Activated CD8-positive, alpha-beta memory T cell treated with anti-CD3 and anti-CD28 coated beads for 36 hours (primary cell): ENCODE measurements around the gene MED13L. TPM values are rescaled to one million over a fixed set of nuclear protein-coding genes. Genes with fewer than 3 reads are reported as not detected.

Experiments
- CTCF ChIA-PET: fragments of 350-600 bp; sonication (Branson Sonifier 250); formaldehyde crosslinking; loops from one replicate; lab custom pipeline; 2021; ENCODE audit warnings: antibody characterized with exemption; lab: Charles Lee
- POLR2A ChIA-PET: fragments of 350-600 bp; sonication (Branson Sonifier 250); formaldehyde crosslinking; loops from one replicate; lab custom pipeline; 2021; ENCODE audit warnings: antibody characterized with exemption; lab: Charles Lee
- total RNA-seq, 2 experiments: library from RNA; stranded (reverse); gene quantifications; one replicate each; pipeline ENCODE4 v1.2.3, GENCODE V29; 2021

The MED13L gene
- total RNA-seq, 2 experiments from 2014 or later = 39.4 to 42.8 TPM

DNA sequence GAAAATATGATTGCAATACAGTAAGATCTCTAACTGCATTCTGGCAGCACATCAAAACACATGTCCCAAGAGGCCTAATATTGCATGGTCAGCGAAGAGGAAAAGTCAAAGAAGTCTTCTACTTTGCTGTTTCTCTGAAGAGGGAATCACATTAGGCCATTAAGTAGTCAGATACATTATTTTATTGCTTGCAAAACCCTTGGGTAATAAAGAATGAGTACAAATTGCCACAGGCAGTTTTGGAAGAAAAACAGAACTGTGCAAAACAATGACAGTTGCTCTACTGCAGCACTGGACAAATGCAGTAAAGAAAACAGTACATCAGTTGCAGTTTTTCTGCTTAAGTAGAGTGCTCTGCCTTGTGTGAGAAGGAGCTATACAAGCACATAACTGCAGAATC lies 211.9 kb downstream of the MED13L start:
- ChIA-PET CTCF (no interaction called here), POLR2A (no interaction called here)

DNA sequence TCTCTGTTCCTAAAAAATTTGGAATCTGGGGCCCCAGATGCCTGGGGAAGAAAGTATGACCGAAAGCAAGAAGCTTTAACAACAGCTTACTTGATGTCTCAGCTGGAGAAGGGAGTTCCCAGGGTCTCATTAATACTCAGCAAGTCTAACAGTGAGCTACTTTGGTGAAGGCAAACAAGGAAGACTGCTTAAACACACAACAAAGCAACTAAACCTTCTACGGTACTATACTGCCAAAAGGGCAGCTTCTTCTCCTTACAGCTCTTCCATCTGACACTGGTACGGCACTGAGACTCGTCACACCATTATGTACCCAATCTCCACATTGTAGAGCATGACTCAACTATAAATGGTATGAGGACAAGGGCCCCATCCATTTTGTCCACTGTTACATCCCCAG lies 213.0 kb downstream of the MED13L start:
- ChIA-PET POLR2A (no interaction called here), CTCF (interaction anchor here (0.7 kb wide), 1 partner anchor 263 kb away, joined by 3 read pairs; no protein-coding TSS in a partner anchor)

DNA sequence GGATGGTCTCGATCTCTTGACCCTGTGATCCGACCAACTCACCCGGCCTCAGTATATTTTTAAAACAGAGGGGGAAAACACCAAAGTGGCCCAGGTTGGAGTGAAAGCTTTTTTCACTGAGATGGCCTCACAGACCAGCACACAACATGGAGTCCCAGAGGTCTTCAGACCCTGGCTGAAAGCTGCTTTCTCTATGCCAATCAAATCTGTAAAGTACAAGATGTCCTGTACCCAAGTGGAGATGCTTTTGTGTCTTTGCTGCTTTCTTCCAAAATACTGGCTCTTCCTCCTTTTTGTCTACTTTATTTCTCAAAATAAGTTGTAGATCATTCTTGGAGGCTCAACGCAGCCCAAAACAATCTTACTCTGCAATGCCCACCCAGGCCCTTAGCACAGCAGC lies 214.8 kb downstream of the MED13L start:
- CTCF ChIA-PET = no interaction called here
- POLR2A ChIA-PET = interaction anchor here (0.7 kb wide), 1 partner anchor 29 kb away, joined by 7 read pairs; no protein-coding TSS in a partner anchor

DNA sequence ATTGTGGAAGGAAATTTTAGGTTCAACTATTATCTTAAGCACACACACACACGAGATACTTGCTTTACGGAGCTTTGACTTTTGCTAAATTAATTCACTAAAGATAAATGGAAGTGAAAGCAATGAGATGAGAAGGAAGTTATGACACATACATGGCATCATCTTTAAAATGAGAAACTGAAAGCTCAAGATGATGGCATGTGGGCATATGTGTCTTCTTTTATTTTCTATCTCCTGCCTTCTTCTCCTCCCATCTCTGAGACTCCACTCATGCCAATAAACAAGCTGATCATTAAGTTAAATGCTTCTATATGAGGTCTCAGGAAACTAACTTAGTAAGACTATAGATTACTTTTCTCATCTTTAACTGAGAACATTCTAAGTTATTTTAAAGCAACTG lies 216.7 kb downstream of the MED13L start:
- POLR2A ChIA-PET = interaction anchor here (0.5 kb wide), 1 partner anchor 145 kb away, joined by 3 read pairs; no protein-coding TSS in a partner anchor

DNA sequence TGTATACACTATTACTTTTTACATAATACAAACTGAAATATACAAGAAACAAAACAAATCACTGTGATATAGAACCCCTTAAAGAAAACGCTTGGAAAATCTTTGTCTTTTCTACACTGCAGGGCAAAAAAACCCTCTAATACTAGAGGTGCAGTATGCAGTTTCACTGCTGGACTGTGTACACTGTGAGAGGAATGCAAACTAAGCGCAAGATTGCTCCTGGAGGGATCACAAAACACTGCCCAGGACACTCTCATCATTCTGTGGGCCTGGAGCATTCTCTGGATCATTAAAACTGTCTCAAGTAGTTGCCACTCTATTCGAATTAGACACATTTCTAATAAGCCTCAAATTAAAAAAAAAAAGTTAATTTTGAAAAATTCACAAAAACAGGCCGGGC lies 217.6 kb downstream of the MED13L start:
- CTCF ChIA-PET = no interaction called here

More for the DNA sequence above, 216.7 kb downstream of the MED13L start:
- CTCF ChIA-PET = interaction anchor here (0.7 to 0.8 kb wide), 2 partner anchors 13 to 499 kb away, joined by 3 to 4 read pairs; no protein-coding TSS in a partner anchor

DNA sequence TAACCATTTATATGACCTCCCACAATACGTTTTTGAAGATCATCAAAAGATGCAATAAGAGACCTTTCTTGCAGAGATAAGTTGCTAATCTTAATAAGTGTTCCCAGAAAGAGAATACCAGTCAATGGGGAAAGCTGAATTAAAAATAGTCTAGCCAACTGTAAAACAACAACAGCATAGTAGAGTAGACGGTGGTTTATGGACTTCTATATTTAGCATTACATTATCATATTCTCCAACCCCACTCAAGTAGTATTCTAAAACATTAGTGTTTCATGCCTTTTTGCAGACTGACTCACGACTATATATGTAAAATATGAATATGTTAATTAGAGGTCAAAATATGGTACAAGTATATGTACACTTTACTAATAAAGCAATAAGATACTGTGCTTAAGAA lies 218.9 kb downstream of the MED13L start:
- CTCF ChIA-PET = no interaction called here
- POLR2A ChIA-PET = no interaction called here

More for the DNA sequence above, 217.6 kb downstream of the MED13L start:
- POLR2A ChIA-PET = interaction anchor here (0.7 kb wide), 1 partner anchor 1957 kb away, joined by 4 read pairs; the partner anchor contains the start of gene RFC5

- POLR2A ChIA-PET = no interaction called here
- CTCF ChIA-PET = no interaction called here
These were observed 220.1 kb downstream of the MED13L start for GRCh38 chr12:116057356-116057755.

GRCh38 chr12:116055895-116056607 lies 221.4 kb downstream of the MED13L start:
- ChIA-PET CTCF (no interaction called here), POLR2A (interaction anchor here (0.6 kb wide), 1 partner anchor 623 kb away, joined by 4 read pairs; no protein-coding TSS in a partner anchor)

DNA sequence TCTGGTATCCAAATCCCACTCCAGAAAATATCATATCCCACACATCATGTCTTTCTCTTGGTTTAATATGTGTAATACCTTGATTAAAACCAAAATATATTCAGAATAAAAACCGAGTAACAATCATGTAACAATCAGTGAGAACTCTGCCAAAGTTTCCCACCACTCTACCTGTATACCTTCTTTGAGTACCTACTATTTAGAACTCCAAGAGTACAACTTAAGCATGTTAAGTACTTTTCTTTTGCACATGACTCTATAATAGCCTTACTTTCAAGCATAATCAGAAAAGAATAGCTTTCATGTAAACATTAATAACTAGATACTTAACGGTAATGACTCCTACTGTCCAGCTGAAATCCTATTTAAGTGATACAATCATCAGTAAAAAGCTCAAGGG lies 223.2 kb downstream of the MED13L start:
- POLR2A ChIA-PET = no interaction called here

DNA sequence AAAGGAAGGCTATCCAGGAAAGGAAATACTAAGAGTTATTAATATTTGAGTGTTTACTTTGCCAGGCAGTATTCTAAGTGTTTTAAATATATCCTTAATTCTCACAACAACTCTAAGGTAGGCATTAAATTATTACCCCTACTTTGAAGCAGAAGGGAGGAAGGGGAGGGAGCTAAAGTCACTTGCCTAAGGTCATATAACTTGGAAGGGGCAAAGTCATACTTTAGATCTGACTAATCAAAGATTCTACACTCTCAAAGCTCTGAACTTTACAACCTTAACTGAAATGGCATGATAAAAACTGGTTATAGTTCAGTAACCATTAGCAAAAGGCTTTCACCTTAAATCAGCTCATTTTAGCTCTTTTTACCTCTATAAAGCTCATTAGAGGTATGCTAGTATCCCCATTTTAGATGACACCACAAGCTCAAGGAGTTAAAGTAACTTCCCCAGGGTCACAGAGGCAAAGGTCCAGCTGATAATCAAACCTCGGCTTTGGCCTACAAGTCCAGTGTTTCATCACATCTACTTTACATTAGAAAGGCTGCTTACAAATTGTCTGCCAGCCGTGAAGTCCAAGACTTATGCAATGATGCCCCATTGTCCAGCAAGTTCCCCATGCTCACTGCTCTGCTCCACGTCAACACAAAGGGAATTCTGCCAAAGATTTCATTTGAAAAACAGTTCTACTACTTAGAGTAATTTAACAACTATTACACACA lies 223.9 kb downstream of the MED13L start:
- CTCF ChIA-PET = no interaction called here
- POLR2A ChIA-PET = no interaction called here

More for the DNA sequence above, 223.2 kb downstream of the MED13L start:
- CTCF ChIA-PET = no interaction called here

DNA sequence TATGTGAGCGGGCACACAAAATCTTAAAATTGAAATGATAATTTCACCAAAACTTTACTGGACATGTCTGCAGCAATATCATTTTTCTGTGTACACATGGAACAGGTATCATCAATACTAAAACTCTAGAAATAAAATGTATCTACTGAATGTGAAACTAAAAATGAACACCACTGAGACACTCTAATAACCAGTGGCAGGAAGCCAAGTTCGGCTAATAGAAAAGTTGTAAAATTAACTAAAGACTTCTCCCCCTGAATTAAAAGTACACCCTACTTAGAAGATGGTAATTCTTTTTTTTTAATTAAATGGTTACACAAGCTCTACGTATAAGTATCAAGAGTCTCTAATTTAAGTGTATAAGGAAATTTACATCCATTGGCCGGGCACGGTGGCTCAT lies 227.2 kb downstream of the MED13L start:
- CTCF ChIA-PET = no interaction called here
- POLR2A ChIA-PET = no interaction called here

GRCh38 chr12:116048879-116049278 lies 228.6 kb downstream of the MED13L start:
- ChIA-PET POLR2A (no interaction called here), CTCF (no interaction called here)

GRCh38 chr12:116046039-116046438 lies 231.5 kb downstream of the MED13L start:
- CTCF ChIA-PET = no interaction called here
- POLR2A ChIA-PET = no interaction called here

- CTCF ChIA-PET = no interaction called here
- POLR2A ChIA-PET = no interaction called here
These were observed 232.3 kb downstream of the MED13L start for GRCh38 chr12:116045150-116045549.

GRCh38 chr12:116043659-116044535 lies 233.6 kb downstream of the MED13L start:
- ChIA-PET POLR2A (no interaction called here), CTCF (no interaction called here)

DNA sequence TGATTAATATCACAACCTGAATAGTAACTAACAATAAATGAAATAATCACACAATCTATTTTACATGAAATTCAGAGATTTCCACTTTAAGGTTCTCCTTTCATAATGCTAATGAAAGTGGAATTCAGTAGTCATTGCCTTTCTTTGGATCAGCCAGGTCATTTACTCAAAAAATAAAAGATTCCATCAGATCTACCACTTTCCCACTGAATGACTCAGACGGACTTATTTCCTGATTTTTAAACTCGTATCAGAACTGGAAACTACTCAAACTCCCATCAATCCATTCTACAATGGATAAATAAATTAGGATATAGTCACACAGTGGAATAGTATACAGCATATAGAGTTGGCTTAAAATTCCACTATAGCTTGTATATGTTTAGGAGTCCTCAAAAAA lies 237.1 kb downstream of the MED13L start:
- POLR2A ChIA-PET = no interaction called here
- CTCF ChIA-PET = no interaction called here

- ChIA-PET POLR2A (no interaction called here), CTCF (no interaction called here)
These were observed 238.4 kb downstream of the MED13L start for GRCh38 chr12:116039081-116039480.

- POLR2A ChIA-PET = no interaction called here
- CTCF ChIA-PET = no interaction called here
These were observed 239.3 kb downstream of the MED13L start for GRCh38 chr12:116037941-116038837.

GRCh38 chr12:116033765-116034164 lies 243.7 kb downstream of the MED13L start:
- ChIA-PET POLR2A (no interaction called here), CTCF (no interaction called here)
